CD4-positive, alpha-beta memory T cell (primary cell): ENCODE data around the gene DLX1. TPM values are rescaled to one million over a fixed set of nuclear protein-coding genes. Genes with fewer than 3 reads are reported as not detected.
A peak's percentile ranks its signal among the peaks of the same experiment; 100 is the strongest.

Experiments used
- CTCF ChIA-PET: fragments of 350-600 bp; sonication (Branson Sonifier 250); formaldehyde crosslinking; loops from one replicate; lab custom pipeline; 2021; ENCODE audit warnings: inconsistent platforms; ENCODE audit not compliant: partially characterized antibody; lab: Charles Lee
- POLR2A ChIA-PET: fragments of 350-600 bp; sonication (Branson Sonifier 250); formaldehyde crosslinking; loops from one replicate; lab custom pipeline; 2021; ENCODE audit not compliant: partially characterized antibody; lab: Charles Lee
- DNase-seq, 5 donors: peaks; one replicate each; pipeline versions ENCODE4 v3.0.0 to v3.0.0-alpha.2; 2020 to 2022; ENCODE audit warnings: mixed read lengths in 1 of 5
- H3K27ac ChIP-seq: one replicate; pipeline ENCODE4 v1.7.0; 2013; ENCODE audit warnings: low read depth, low read length
- H3K27me3 ChIP-seq: 2 replicates; pipeline ENCODE4 v1.7.0; 2013; ENCODE audit warnings: mild to moderate bottlenecking, low read length, moderate library complexity; ENCODE audit not compliant: insufficient read depth
- H3K36me3 ChIP-seq: 2 replicates; pipeline ENCODE4 v1.7.0; 2013; ENCODE audit warnings: mild to moderate bottlenecking, low read length, moderate library complexity; ENCODE audit not compliant: insufficient read depth
- H3K4me1 ChIP-seq: 2 replicates; pipeline ENCODE4 v1.7.0; 2013; ENCODE audit warnings: mild to moderate bottlenecking, low read length, moderate library complexity; ENCODE audit not compliant: insufficient read depth
- H3K4me3 ChIP-seq, 2 donors: one replicate each; pipeline ENCODE4 v1.7.0; 2013; ENCODE audit warnings: low read length in 2 of 2, mild to moderate bottlenecking in 1 of 2
- H3K9me3 ChIP-seq, 2 donors: one replicate each; pipeline ENCODE4 v1.7.0; 2013; ENCODE audit warnings: low read length in 2 of 2, control low read depth in 1 of 2; ENCODE audit not compliant: control insufficient read depth in 1 of 2
- H3K27ac Mint-ChIP-seq, 7 donors: one replicate each; pipeline ENCODE4 v1.8.0; 2020 to 2021; ENCODE audit warnings: mixed read lengths in 7 of 7, mild to moderate bottlenecking in 6 of 7, inconsistent platforms in 3 of 7, moderate library complexity in 3 of 7
- H3K27me3 Mint-ChIP-seq, 2 donors: one replicate each; pipeline ENCODE4 v1.8.0; 2020 to 2021; ENCODE audit warnings: mixed read lengths in 2 of 2
- H3K36me3 Mint-ChIP-seq, 2 donors: one replicate each; pipeline ENCODE4 v1.8.0; 2020 to 2021; ENCODE audit warnings: mixed read lengths in 2 of 2, inconsistent platforms in 1 of 2, mild to moderate bottlenecking in 1 of 2
- H3K4me1 Mint-ChIP-seq, 4 donors: one replicate each; pipeline ENCODE4 v1.8.0; 2020 to 2021; ENCODE audit warnings: mixed read lengths in 4 of 4, mild to moderate bottlenecking in 1 of 4
- H3K4me3 Mint-ChIP-seq, 8 donors: one replicate each; pipeline ENCODE4 v1.8.0; 2020 to 2021; ENCODE audit warnings: mixed read lengths in 8 of 8, mild to moderate bottlenecking in 7 of 8, moderate library complexity in 6 of 8, inconsistent platforms in 3 of 8
- H3K9me3 Mint-ChIP-seq, 8 donors: one replicate each; pipeline ENCODE4 v1.8.0; 2020 to 2021; ENCODE audit warnings: mixed read lengths in 8 of 8, mild to moderate bottlenecking in 5 of 8, inconsistent platforms in 3 of 8, moderate library complexity in 1 of 8
- intact Hi-C: fragments of 100-400 bp; cut with micrococcal nuclease; formaldehyde crosslinking; loops from one replicate; pipeline ENCODE4 v1.15.1; 2023
- polyA plus RNA-seq, 2 donors: library from polyadenylated mRNA; unstranded; fragments of 300-500 nt; fragmentation: Illumina TruSeq; gene quantifications; one replicate each; pipeline ENCODE4 v1.2.3, GENCODE V29; 2021
- total RNA-seq, 2 experiments: library from RNA; stranded (reverse); gene quantifications; one replicate each; pipeline ENCODE4 v1.2.3, GENCODE V29; 2021

The DLX1 gene
- total and polyA plus RNA-seq, 4 experiments from 2014 or later, result not detected

- Mint-ChIP-seq H3K36me3 (peaks cover 0 to 11% of the 10 kb centered on the region in 2 donors), H3K4me1 (peaks cover 22 to 70% (median 38%) of the 10 kb centered on the region in 4 donors), H3K27ac (peak overlapping the region in 2 of 7 donors; percentile 84 to 99), H3K27me3 (peaks cover 71 to 78% of the 10 kb centered on the region in 2 donors), H3K4me3 (peak overlapping the region in 2 of 8 donors; percentile 25 to 26), H3K9me3 (peaks cover 0 to 45% (median 18%) of the 10 kb centered on the region in 8 donors)
- CTCF ChIA-PET, result interaction anchor here (0.9 to 1.8 kb wide), 2 partner anchors 14 to 372 kb away, joined by 3 to 7 read pairs; no protein-coding TSS in a partner anchor
- Histone ChIP-seq H3K27ac (no peak overlapping the region), H3K9me3 (no peaks in the 10 kb centered on the region), H3K36me3 (no peaks in the 10 kb centered on the region), H3K27me3 (peaks cover 97% of the 10 kb centered on the region), H3K4me1 (peaks cover 57% of the 10 kb centered on the region), H3K4me3 (no peak overlapping the region)
- intact Hi-C loops, result no loop called here
- peak in 2 of 5 donors; percentile 20 to 29 for DNase-seq
- POLR2A ChIA-PET, result interaction anchor here (2.5 to 14.0 kb wide), 2 partner anchors 7 to 11 kb away, joined by 17 to 186 read pairs; partner anchors contain the start of gene DLX2
These were observed 5.0 kb downstream of the DLX1 start for GRCh38 chr2:172090044-172090961.

DNA sequence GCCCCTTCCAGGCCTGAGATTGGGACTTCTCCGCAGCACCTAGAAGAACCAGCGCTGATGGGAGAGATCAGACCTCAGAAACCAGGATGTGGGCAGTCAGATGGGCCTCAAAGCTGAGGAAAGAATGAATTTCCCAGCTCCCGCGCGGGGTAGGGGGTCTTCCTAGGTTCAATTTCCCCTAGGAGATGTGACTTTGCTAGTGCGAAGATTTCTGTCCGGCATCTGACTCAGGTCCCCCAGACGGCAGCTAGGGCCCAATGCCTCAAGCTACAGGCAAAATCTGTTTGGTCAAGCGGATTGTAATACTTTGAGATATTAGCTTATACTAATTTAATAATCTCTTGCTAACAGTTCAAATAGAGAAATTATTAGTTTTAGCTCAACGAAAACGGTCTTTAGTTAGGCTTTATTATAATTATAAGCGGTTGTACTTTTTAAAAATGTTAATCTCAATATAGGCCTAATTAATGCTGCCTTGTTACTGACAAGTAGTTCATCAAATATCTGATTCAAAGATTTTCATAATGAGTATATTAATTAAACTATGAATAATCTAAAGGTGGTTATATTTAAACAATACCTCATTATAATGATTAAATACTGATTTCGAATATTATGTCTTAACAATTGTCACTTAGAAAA lies 5.8 kb downstream of the DLX1 start:
- Histone ChIP-seq H3K9me3 (no peaks in the 10 kb centered on the region), H3K36me3 (no peaks in the 10 kb centered on the region), H3K4me1 (peaks cover 57% of the 10 kb centered on the region), H3K4me3 (no peak overlapping the region), H3K27ac (no peak overlapping the region), H3K27me3 (peaks cover 97% of the 10 kb centered on the region)
- POLR2A ChIA-PET, result interaction anchor here (2.5 to 14.0 kb wide), 2 partner anchors 8 to 10 kb away, joined by 17 to 186 read pairs; partner anchors contain the start of gene DLX2
- H3K4me1 Mint-ChIP-seq, result peaks cover 24 to 70% (median 39%) of the 10 kb centered on the region in 4 donors
- H3K4me3 Mint-ChIP-seq, result no peak overlapping the region
- peaks cover 0 to 43% (median 13%) of the 10 kb centered on the region in 8 donors for H3K9me3 Mint-ChIP-seq
- peaks cover 0 to 6% of the 10 kb centered on the region in 2 donors for H3K36me3 Mint-ChIP-seq
- intact Hi-C loops, result no loop called here
- H3K27me3 Mint-ChIP-seq, result peaks cover 72 to 79% of the 10 kb centered on the region in 2 donors
- CTCF ChIA-PET, result interaction anchor here (0.8 to 1.8 kb wide), 4 partner anchors 9 to 371 kb away, joined by 3 to 7 read pairs (median 4); no protein-coding TSS in a partner anchor
- H3K27ac Mint-ChIP-seq, result peak overlapping the region in 2 of 7 donors; percentile 7 to 99
- peak in 1 of 5 donors; percentile 8 for DNase-seq

DNA sequence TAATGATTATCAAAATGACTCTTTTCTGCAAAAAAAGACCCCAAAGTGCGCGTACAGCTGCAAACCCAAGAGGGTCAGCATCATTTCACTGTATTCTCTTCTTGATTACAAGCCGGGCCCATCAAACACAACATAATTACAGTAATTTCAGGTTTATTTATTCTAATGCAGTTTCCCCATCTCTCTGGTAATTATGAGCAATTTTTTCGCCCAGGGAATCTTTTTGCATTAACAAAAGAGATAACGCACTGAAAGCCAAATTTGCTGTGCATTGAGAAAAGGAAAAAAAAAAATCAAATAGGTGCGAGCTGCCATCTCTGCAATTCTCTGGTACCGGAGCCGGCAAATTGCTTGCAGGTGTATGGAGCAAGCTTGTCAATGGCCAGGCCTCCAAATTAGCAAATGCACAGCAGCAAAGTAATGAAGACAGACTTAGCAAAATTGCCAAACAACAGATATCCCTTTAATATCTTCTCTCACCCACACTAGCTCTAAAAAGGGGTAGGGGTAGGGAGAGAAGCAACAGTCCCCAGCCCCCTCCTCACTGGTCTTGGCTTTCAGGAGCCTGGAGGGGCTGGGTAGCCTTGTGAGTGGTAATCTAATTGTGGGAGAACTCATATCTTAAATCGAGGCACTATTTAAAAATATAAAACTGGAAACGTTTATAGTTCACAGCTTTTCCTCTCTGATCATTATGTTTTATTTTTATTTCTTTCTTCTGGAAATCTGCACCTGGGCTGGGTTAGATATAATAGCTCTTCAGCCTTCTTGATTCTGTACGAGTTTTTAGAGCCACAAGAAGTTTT lies 6.7 kb downstream of the DLX1 start:
- peaks cover 0 to 37% (median 13%) of the 10 kb centered on the region in 8 donors for H3K9me3 Mint-ChIP-seq
- peaks cover 0 to 6% of the 10 kb centered on the region in 2 donors for H3K36me3 Mint-ChIP-seq
- Histone ChIP-seq H3K4me3 (no peak overlapping the region), H3K27me3 (peaks cover 97% of the 10 kb centered on the region), H3K36me3 (no peaks in the 10 kb centered on the region), H3K9me3 (no peaks in the 10 kb centered on the region), H3K4me1 (peaks cover 57% of the 10 kb centered on the region), H3K27ac (no peak overlapping the region)
- intact Hi-C loops, result no loop called here
- POLR2A ChIA-PET, result interaction anchor here (0.6 to 14.0 kb wide), 3 partner anchors 9 to 486 kb away, joined by 3 to 186 read pairs (median 17); partner anchors contain the start of gene DLX2
- peaks cover 22 to 70% (median 37%) of the 10 kb centered on the region in 4 donors for H3K4me1 Mint-ChIP-seq
- peak overlapping the region in 4 of 7 donors; percentile 35 to 99 (median 46) for H3K27ac Mint-ChIP-seq
- no peak for DNase-seq
- CTCF ChIA-PET, result interaction anchor here (0.8 to 1.8 kb wide), 5 partner anchors 10 to 370 kb away, joined by 3 to 7 read pairs (median 4); partner anchors contain the start of gene DLX2
- peaks cover 69 to 74% of the 10 kb centered on the region in 2 donors for H3K27me3 Mint-ChIP-seq
- H3K4me3 Mint-ChIP-seq, result peak overlapping the region in 1 of 8 donors; percentile 12

DNA sequence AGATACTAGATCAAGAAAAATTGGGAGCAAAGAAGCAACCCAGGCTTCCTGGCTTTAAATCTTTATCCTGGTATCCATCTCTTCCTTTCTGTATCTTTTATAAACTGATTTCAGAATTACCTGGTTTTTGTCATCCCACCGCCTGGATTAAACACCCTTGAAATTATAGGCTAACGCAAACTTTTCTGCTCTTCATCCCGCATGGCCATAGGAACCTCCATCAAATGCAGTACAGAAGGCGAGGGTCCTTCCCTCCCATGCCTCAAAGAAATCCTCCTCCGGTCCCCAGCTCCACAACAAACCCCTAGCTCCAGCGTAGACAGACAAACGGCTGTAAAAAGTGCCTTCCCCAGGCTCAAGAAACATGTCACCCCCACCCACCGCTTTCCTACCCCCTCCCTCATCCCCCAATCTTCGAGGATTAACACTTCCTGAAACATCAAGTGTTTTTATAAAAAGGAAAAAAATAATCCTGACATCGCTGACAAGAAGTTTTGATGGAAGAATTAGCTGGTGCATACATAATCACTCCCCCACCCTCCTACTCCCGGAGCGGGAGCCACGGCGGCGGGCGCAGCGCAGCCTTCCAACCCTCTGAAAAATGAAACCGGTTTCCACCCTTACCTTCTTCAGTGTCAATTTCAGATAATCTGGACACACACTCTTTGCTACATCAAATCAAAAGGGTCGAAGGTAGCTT lies 7.6 kb downstream of the DLX1 start:
- Histone ChIP-seq H3K27ac (no peak overlapping the region), H3K9me3 (no peaks in the 10 kb centered on the region), H3K36me3 (no peaks in the 10 kb centered on the region), H3K27me3 (peaks cover 97% of the 10 kb centered on the region), H3K4me1 (peaks cover 58% of the 10 kb centered on the region), H3K4me3 (no peak overlapping the region)
- CTCF ChIA-PET, result interaction anchor here (1.1 kb wide), 1 partner anchor 9 kb away, joined by 5 read pairs; the partner anchor contains the start of gene DLX2
- peak overlapping the region in 5 of 7 donors; percentile 30 to 99 (median 62) for H3K27ac Mint-ChIP-seq
- H3K36me3 Mint-ChIP-seq, result peaks cover 0 to 1% of the 10 kb centered on the region in 2 donors
- peaks cover 67 to 72% of the 10 kb centered on the region in 2 donors for H3K27me3 Mint-ChIP-seq
- POLR2A ChIA-PET, result interaction anchor here (2.5 to 14.0 kb wide), 2 partner anchors 8 to 10 kb away, joined by 17 to 186 read pairs; partner anchors contain the start of gene DLX2
- H3K9me3 Mint-ChIP-seq, result peaks cover 0 to 28% (median 11%) of the 10 kb centered on the region in 8 donors
- DNase-seq, result no peak
- peaks cover 21 to 69% (median 34%) of the 10 kb centered on the region in 4 donors for H3K4me1 Mint-ChIP-seq
- H3K4me3 Mint-ChIP-seq, result peak overlapping the region in 7 of 8 donors; percentile 13 to 53 (median 42)
- intact Hi-C loops, result no loop called here

GRCh38 chr2:172093416-172094293 lies 8.3 kb downstream of the DLX1 start:
- no peaks in the 10 kb centered on the region for H3K36me3 ChIP-seq
- H3K27ac ChIP-seq, result no peak overlapping the region
- DNase-seq, result peak in 1 of 5 donors; percentile 29
- H3K9me3 ChIP-seq, result no peaks in the 10 kb centered on the region
- Mint-ChIP-seq H3K36me3 (no peaks in the 10 kb centered on the region), H3K4me1 (peaks cover 19 to 67% (median 32%) of the 10 kb centered on the region in 4 donors), H3K27ac (peak overlapping the region in 5 of 7 donors; percentile 8 to 99 (median 62)), H3K9me3 (peaks cover 0 to 24% (median 7%) of the 10 kb centered on the region in 8 donors), H3K27me3 (peaks cover 62 to 67% of the 10 kb centered on the region in 2 donors), H3K4me3 (peak overlapping the region; percentile 45 to 80 (median 57))
- H3K4me3 ChIP-seq, result no peak overlapping the region
- H3K27me3 ChIP-seq, result peaks cover 97% of the 10 kb centered on the region
- CTCF ChIA-PET, result interaction anchor here (0.5 kb wide), 1 partner anchor 34 kb away, joined by 5 read pairs; no protein-coding TSS in a partner anchor
- intact Hi-C loops, result loop anchor here (1.0 kb wide), 1 partner anchor 9 kb away; the partner anchor contains the start of gene DLX2
- POLR2A ChIA-PET, result interaction anchor here (14.0 kb wide), 1 partner anchor 7 kb away, joined by 186 read pairs; the partner anchor contains the start of gene DLX2
- peaks cover 57% of the 10 kb centered on the region for H3K4me1 ChIP-seq
